ENCODE data around the gene SULF2.

The SULF2 gene

GRCh38 chr20:47659904-47660601 lies 125.2 kb downstream of the SULF2 start:
- DNase-seq (ENCODE audit: low read depth in 2 of 2, low spot score in 1 of 2): no peak

GRCh38 chr20:47656318-47656717 lies 129.0 kb downstream of the SULF2 start:
- DNase-seq (ENCODE audit: low read depth in 2 of 2, low spot score in 1 of 2): no peak

- no peak for DNase-seq (ENCODE audit: low read depth in 2 of 2, low spot score in 1 of 2)
Observed at GRCh38 chr20:47655635-47656034, 129.6 kb downstream of the SULF2 start.

GRCh38 chr20:47654370-47654769 lies 130.9 kb downstream of the SULF2 start:
- no peak for DNase-seq (ENCODE audit: low read depth in 2 of 2, low spot score in 1 of 2)

- DNase-seq (ENCODE audit: low read depth in 2 of 2, low spot score in 1 of 2): no peak
Observed at GRCh38 chr20:47653869-47654268, 131.4 kb downstream of the SULF2 start.

GRCh38 chr20:47652794-47653193 lies 132.5 kb downstream of the SULF2 start:
- DNase-seq (ENCODE audit: low read depth in 2 of 2, low spot score in 1 of 2): no peak

GRCh38 chr20:47652301-47652700 lies 133.0 kb downstream of the SULF2 start:
- DNase-seq (ENCODE audit: low read depth in 2 of 2, low spot score in 1 of 2): no peak

GRCh38 chr20:47648943-47649342 lies 136.3 kb downstream of the SULF2 start:
- DNase-seq (ENCODE audit: low read depth in 2 of 2, low spot score in 1 of 2): no peak

- no peak for DNase-seq (ENCODE audit: low read depth in 2 of 2, low spot score in 1 of 2)
Observed at GRCh38 chr20:47647994-47648393, 137.3 kb downstream of the SULF2 start.

GRCh38 chr20:47645632-47646031 lies 139.6 kb downstream of the SULF2 start:
- DNase-seq (ENCODE audit: low read depth in 2 of 2, low spot score in 1 of 2): no peak

- no peak for DNase-seq (ENCODE audit: low read depth in 2 of 2, low spot score in 1 of 2)
Observed at GRCh38 chr20:47642624-47643023, 142.7 kb downstream of the SULF2 start.

- no peak for DNase-seq (ENCODE audit: low read depth in 2 of 2, low spot score in 1 of 2)
Observed at GRCh38 chr20:47642118-47642517, 143.2 kb downstream of the SULF2 start.

GRCh38 chr20:47638851-47639250 lies 146.4 kb downstream of the SULF2 start:
- no peak for DNase-seq (ENCODE audit: low read depth in 2 of 2, low spot score in 1 of 2)

- no peak for DNase-seq (ENCODE audit: low read depth in 2 of 2, low spot score in 1 of 2)
Observed at GRCh38 chr20:47635256-47635655, 150.0 kb downstream of the SULF2 start.

- no peak for DNase-seq (ENCODE audit: low read depth in 2 of 2, low spot score in 1 of 2)
Observed at GRCh38 chr20:47631078-47631477, 154.2 kb downstream of the SULF2 start.

GRCh38 chr20:47629907-47630306 lies 155.4 kb downstream of the SULF2 start:
- no peak for DNase-seq (ENCODE audit: low read depth in 2 of 2, low spot score in 1 of 2)

GRCh38 chr20:47627540-47627939 lies 157.7 kb downstream of the SULF2 start:
- DNase-seq (ENCODE audit: low read depth in 2 of 2, low spot score in 1 of 2): no peak

GRCh38 chr20:47623206-47623605 lies 162.1 kb downstream of the SULF2 start:
- DNase-seq (ENCODE audit: low read depth in 2 of 2, low spot score in 1 of 2): no peak

GRCh38 chr20:47622118-47622665 lies 163.1 kb downstream of the SULF2 start:
- no peak for DNase-seq (ENCODE audit: low read depth in 2 of 2, low spot score in 1 of 2)

- no peak for DNase-seq (ENCODE audit: low read depth in 2 of 2, low spot score in 1 of 2)
Observed at GRCh38 chr20:47620808-47621805, 164.2 kb downstream of the SULF2 start.

- DNase-seq (ENCODE audit: low read depth in 2 of 2, low spot score in 1 of 2): no peak
Observed at GRCh38 chr20:47618479-47618878, 166.8 kb downstream of the SULF2 start.

Measured in stimulated activated CD8-positive, alpha-beta memory T cell treated with anti-CD3 and anti-CD28 coated beads, Interleukin-4, amount 100 ng/mL, for 4 hours (primary cell).